Measurements from ENCODE around the gene CIRBP. TPM values are rescaled to one million over a fixed set of nuclear protein-coding genes. Genes with fewer than 3 reads are reported as not detected.

Gene CIRBP
- total and polyA plus RNA-seq, 9 of the 15 experiments (the other 6 are each of a cell fraction or from before 2014, with no cell fraction given) = 20.5 to 327 (median 176) TPM

GRCh38 chr19:1274081-1274851, 5.1 kb downstream of the CIRBP start (continued):
- peak; percentile 83 for TF ChIP-seq MGA (IDR thresholded peaks at IDR 0.05)
- TF ChIP-seq ZKSCAN1 (IDR thresholded peaks at IDR 0.05; ENCODE audit: low read depth, low read length) = 0 out of 2 replicates have a peak, but pooled peaks have one; percentile 21
- TF ChIP-seq, protein P1, sequence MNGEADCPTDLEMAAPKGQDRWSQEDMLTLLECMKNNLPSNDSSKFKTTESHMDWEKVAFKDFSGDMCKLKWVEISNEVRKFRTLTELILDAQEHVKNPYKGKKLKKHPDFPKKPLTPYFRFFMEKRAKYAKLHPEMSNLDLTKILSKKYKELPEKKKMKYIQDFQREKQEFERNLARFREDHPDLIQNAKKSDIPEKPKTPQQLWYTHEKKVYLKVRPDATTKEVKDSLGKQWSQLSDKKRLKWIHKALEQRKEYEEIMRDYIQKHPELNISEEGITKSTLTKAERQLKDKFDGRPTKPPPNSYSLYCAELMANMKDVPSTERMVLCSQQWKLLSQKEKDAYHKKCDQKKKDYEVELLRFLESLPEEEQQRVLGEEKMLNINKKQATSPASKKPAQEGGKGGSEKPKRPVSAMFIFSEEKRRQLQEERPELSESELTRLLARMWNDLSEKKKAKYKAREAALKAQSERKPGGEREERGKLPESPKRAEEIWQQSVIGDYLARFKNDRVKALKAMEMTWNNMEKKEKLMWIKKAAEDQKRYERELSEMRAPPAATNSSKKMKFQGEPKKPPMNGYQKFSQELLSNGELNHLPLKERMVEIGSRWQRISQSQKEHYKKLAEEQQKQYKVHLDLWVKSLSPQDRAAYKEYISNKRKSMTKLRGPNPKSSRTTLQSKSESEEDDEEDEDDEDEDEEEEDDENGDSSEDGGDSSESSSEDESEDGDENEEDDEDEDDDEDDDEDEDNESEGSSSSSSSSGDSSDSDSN (IDR thresholded peaks at IDR 0.05; ENCODE audit: borderline replicate concordance in 1 of 2, low read depth in 2 of 2, low read length in 2 of 2) = peak; percentile 27 to 35; a peak in 2 of 4 replicates
- peak; percentile 89 for TF ChIP-seq ZBTB7A (IDR thresholded peaks at IDR 0.05; ENCODE audit: borderline replicate concordance, control insufficient read depth, low read depth, low read length)
- peak; percentile 28 for TF ChIP-seq PCBP1 (IDR thresholded peaks at IDR 0.05; ENCODE audit: low read depth, low read length, poor library complexity, severe bottlenecking)
- TF ChIP-seq MAZ (CRISPR knock-in tag; conservative IDR thresholded peaks at IDR 0.05 in 1 of 2, IDR thresholded peaks at IDR 0.05 in 1 of 2) = peak in 1 of 2 experiments; percentile 13; a peak in 1 of 4 replicates
- peak; percentile 27 for TF ChIP-seq PHF20 (IDR thresholded peaks at IDR 0.05; ENCODE audit: partially characterized antibody)
- TF ChIP-seq CREB1 (IDR thresholded peaks at IDR 0.05) = peak; percentile 72
- TF ChIP-seq CREB1 (CRISPR knock-in tag; IDR thresholded peaks at IDR 0.05) = peak; percentile 61
- 0 out of 2 replicates have a peak, but pooled peaks have one; percentile 21 for TF ChIP-seq TAF15 (IDR thresholded peaks at IDR 0.05; ENCODE audit: low read depth, low read length)

Measured in K562 (cell line).